HG03064 (cell line): ENCODE results near the gene METTL15.
"Not testable (repeated sequence)": the region's sequence is repeated elsewhere in the genome, so short reads cannot be mapped to it uniquely, and the experiment has no call there.

Experiments used
- ATAC-seq: cut with Tn5 transposase; IDR thresholded peaks from one replicate; pipeline ENCODE4 v1.9.1; 2021; ENCODE audit warnings: low read depth; ENCODE audit not compliant: unreplicated experiment

Gene METTL15

GRCh38 chr11:28170759-28171158 is 62.6 kb downstream of the METTL15 start:
- no peak for ATAC-seq

- no peak for ATAC-seq
Measured at GRCh38 chr11:28176351-28176750, 68.2 kb downstream of the METTL15 start.

DNA sequence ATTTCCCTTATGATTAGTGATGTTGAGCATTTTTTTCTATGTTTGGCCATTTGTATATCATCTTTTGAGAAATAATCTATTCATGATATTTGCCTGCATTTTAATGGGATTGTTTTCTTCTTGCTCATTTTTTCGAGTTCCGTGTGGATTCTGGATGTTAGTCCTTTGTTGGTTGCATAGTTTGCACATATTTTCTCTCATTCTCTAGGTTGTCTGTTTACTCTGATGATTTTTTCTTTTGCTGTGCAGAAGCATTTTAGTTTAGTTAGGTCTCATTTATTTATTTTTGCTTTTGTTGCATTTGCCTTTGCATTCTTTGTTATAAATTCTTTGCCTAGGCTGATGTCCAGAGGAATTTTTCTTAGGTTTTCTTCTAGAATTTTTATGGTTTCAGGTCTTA is 87.3 kb downstream of the METTL15 start:
- no peak for ATAC-seq

GRCh38 chr11:28209906-28210305 is 101.7 kb downstream of the METTL15 start:
- ATAC-seq = no peak

DNA sequence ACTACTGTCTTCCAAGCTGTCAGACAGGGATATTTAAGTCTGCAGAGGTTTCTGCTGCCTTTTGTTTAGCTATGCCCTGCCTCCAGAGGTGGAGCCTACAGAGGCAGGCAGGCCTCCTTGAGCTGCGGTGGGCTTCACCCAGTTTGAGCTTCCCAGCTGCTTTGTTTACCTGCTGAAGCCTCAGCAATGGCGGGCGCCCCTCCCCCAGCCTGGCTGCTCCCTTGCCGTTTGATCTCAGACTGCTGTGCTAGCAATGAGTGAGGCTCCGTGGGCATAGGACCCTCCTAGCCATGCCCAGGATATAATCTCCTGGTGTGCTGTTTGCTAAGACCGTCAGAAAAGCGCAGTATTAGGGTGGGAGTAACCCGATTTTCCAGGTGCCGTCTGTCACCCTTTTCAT is 113.9 kb downstream of the METTL15 start:
- ATAC-seq = not testable (repeated sequence)

GRCh38 chr11:28223577-28223976 is 115.4 kb downstream of the METTL15 start:
- ATAC-seq = peak; percentile 78

DNA sequence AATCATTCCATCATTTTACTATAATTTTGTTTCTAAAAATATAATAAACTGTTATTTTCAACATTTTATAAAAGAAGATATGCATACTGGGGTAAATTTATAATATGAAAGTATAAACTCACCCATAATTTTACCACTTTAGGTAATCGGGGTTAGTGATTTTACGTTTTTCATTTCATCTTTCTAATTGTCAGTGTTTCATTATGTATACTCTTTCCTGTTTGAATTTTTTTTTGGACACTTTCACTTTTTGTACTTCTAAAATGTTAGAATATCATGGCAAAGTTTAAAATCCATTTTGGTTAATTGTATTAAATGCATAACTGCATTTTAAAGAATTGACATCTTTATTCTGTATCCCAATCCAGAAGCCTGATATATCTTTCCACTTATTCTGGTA is 115.8 kb downstream of the METTL15 start:
- ATAC-seq = no peak

- no peak for ATAC-seq
Measured at GRCh38 chr11:28227460-28227859, 119.3 kb downstream of the METTL15 start.

DNA sequence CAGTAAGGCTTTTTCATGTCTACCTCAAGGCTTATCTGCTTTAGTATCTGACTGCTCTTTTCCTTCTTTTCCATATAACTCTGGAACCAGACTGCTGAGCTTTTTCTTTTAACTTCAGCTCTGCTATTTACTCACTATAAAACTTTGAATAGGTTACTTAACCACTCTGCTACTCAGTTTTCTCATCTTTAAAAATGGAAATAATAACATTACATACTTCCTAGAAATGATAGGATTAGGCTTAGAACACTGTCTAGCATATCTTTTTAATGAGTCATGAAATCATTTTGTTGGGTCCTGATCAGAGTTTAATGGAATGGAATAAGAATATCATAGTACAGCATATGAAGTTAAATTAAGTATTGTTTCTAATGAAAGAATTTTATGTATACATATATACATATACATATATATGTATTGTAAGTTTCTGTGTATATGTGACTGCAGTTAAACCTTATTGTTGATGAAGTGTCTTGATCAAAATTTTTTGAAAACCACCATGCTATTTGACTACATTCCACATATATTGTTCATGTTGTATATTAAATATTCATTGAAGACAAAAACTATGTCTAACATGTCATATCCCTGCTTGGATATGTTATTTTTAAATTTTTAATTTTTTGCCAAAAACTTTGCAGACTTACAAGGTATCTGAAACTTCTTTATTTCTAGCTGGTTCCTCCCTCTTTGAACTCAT is 120.2 kb downstream of the METTL15 start:
- ATAC-seq = no peak

- no peak for ATAC-seq
Measured at GRCh38 chr11:28231475-28231874, 123.3 kb downstream of the METTL15 start.

- no peak for ATAC-seq
Measured at GRCh38 chr11:28232649-28233048, 124.5 kb downstream of the METTL15 start.

GRCh38 chr11:28241760-28242159 is 133.6 kb downstream of the METTL15 start:
- no peak for ATAC-seq

- ATAC-seq = no peak
Measured at GRCh38 chr11:28242596-28242995, 134.4 kb downstream of the METTL15 start.

DNA sequence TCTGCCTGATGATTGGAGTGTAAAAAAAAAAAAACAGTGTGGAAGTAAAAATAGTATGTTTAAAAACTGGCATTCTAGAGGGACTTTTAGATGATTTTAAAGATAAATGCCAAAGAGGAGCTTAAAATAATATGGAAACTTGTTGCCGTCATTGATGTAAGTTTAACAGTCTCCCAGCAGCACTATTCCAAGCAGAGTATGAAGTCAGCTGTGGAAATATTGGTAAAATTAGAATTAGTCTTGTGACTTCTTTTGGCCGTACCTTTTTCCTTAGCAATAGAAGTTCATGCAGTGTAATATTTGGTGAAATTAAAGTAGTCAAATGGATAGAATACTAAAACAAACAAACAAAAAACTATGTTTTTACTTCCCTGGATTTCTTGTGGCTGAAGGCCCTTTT is 134.9 kb downstream of the METTL15 start:
- ATAC-seq = no peak

- ATAC-seq = no peak
Measured at GRCh38 chr11:28243581-28243980, 135.4 kb downstream of the METTL15 start.

GRCh38 chr11:28245131-28245530 is 136.9 kb downstream of the METTL15 start:
- ATAC-seq = no peak

- ATAC-seq = no peak
Measured at GRCh38 chr11:28250192-28250591, 142.0 kb downstream of the METTL15 start.

DNA sequence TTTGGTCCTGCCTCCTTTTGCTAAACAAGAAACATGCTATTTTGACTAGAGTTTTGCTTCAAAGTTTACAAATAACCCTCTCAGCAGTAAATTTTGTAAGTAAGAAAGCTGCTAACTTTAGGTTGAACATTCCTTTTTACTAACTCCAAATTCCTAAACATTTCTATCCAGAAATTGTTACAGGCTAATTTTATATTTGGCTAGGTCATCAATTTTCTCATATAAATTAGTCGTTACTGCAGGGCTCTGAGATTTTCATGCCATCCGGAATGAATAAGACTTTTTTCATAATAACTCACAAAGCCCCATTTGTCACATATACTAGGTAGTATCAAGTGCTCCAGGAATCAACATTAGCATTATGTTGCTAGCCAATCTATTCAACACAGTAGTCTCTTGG is 143.1 kb downstream of the METTL15 start:
- ATAC-seq = no peak

GRCh38 chr11:28257761-28258160 is 149.6 kb downstream of the METTL15 start:
- no peak for ATAC-seq

GRCh38 chr11:28259177-28259843 is 151.1 kb downstream of the METTL15 start:
- ATAC-seq = no peak

DNA sequence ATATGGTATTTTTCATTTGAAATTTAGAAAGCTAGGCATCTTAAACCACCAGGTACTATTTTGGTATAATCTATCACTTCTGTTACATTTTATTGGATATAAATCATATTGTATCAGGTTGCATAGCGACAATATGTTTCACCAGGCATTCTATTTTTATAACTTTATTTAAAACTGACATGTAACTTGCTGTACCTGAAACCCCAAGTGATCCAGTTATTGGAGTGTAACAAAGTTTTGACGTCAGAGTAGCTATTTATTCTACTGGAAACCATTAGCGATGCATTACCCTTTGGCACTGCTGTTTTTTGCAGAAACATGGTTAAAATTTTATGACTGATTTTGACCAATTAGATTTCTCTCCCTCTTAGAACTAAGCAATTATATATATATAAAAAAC is 160.7 kb downstream of the METTL15 start:
- no peak for ATAC-seq

GRCh38 chr11:28269586-28269985 is 161.4 kb downstream of the METTL15 start:
- ATAC-seq = no peak
